ENCODE data around the gene TEX2. TPM values are rescaled to one million over a fixed set of nuclear protein-coding genes. Genes with fewer than 3 reads are reported as not detected.

Gene TEX2
- total and polyA plus RNA-seq, 2 of the 13 experiments (the other 11 are each of a cell fraction or from before 2014, with no cell fraction given): 21.4 to 37.7 TPM

- TF ChIP-seq, protein P1, sequence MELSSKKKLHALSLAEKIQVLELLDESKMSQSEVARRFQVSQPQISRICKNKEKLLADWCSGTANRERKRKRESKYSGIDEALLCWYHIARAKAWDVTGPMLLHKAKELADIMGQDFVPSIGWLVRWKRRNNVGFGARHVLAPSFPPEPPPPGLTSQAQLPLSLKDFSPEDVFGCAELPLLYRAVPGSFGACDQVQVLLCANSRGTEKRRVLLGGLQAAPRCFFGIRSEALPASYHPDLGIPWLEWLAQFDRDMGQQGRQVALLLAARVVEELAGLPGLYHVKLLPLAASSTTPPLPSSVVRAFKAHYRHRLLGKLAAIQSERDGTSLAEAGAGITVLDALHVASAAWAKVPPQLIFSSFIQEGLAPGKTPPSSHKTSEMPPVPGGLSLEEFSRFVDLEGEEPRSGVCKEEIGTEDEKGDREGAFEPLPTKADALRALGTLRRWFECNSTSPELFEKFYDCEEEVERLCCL (CRISPR knock-in tag; IDR thresholded peaks at IDR 0.05; ENCODE audit: borderline replicate concordance): no peak
- TF ChIP-seq, protein P2, sequence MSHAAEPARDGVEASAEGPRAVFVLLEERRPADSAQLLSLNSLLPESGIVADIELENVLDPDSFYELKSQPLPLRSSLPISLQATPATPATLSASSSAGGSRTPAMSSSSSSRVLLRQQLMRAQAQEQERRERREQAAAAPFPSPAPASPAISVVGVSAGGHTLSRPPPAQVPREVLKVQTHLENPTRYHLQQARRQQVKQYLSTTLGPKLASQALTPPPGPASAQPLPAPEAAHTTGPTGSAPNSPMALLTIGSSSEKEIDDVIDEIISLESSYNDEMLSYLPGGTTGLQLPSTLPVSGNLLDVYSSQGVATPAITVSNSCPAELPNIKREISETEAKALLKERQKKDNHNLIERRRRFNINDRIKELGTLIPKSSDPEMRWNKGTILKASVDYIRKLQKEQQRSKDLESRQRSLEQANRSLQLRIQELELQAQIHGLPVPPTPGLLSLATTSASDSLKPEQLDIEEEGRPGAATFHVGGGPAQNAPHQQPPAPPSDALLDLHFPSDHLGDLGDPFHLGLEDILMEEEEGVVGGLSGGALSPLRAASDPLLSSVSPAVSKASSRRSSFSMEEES (CRISPR knock-in tag; IDR thresholded peaks at IDR 0.05): no peak
- no peak for TF ChIP-seq ZNF280B (CRISPR knock-in tag; IDR thresholded peaks at IDR 0.05; ENCODE audit: borderline replicate concordance)
- TF ChIP-seq MAF1 (CRISPR knock-in tag; IDR thresholded peaks at IDR 0.05; ENCODE audit: borderline replicate concordance): no peak
- TF ChIP-seq ZNF510 (CRISPR knock-in tag; IDR thresholded peaks at IDR 0.05; ENCODE audit: low read depth): no peak
Measured at GRCh38 chr17:64125937-64126336, 137.1 kb downstream of the TEX2 start (continued).

DNA sequence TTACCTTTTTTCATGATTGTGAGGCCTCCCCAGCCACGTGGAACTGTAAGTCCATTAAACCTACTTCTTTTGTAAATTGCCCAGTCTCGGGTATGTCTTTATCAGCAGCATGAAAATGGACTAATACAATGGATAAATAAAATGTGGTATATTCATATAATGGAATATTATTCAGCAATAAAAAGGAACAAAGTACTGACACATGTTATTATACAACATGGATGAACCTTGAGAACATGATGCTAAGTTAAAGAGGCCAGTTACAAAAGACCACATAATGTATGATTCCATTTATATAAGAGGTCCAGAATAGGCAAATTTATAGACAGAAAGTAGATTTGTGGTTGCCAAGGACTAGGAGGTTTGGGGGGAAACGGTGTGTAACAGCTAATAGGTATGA, 138.5 kb downstream of the TEX2 start:
- Histone ChIP-seq H3K4me3 (replicated peaks in 1 of 3; ENCODE audit: insufficient read depth in 1 of 3, low read depth in 2 of 3, low read length in 3 of 3) (no peak overlapping the region), H3K9me3 (ENCODE audit: low read length) (no peaks in the 10 kb centered on the region), H3K27me3 (ENCODE audit: control insufficient read depth in 1 of 2, insufficient read depth in 2 of 2, low read length in 2 of 2) (no peaks in the 10 kb centered on the region; a peak in 1 of 5 replicates), H3K27ac (ENCODE audit: extremely low read length, insufficient read depth, low read length) (no peak overlapping the region), H3K9ac (ENCODE audit: insufficient read depth, low read depth, low read length) (no peak overlapping the region), H3K79me2 (ENCODE audit: insufficient read depth, low read length) (peaks cover 72% of the 10 kb centered on the region), H4K20me1 (ENCODE audit: insufficient read depth, low read length) (peaks cover 16% of the 10 kb centered on the region; the same call in 1 of the 2 replicates), H2AFZ (ENCODE audit: low read length) (no peak overlapping the region), H3K4me1 (ENCODE audit: insufficient read depth, low read length) (peaks cover 75% of the 10 kb centered on the region), H3K4me2 (ENCODE audit: low read depth, low read length) (no peak overlapping the region), H3K36me3 (replicated peaks in 1 of 2; ENCODE audit: control insufficient read depth in 1 of 2, insufficient read depth in 2 of 2, low read length in 2 of 2) (peaks cover 0 to 1% of the 10 kb centered on the region in 2 experiments; a peak in 2 of 5 replicates)
- in situ Hi-C loops (cut with HindIII; ENCODE audit: extremely low pct_ligation_motif_present, low pct_unique_long_range_greater_than_20kb): no loop called here
- TF ChIP-seq ZBTB10 (CRISPR knock-in tag; IDR thresholded peaks at IDR 0.05; ENCODE audit: borderline replicate concordance) (no peak), ZNF431 (CRISPR knock-in tag; IDR thresholded peaks at IDR 0.05; ENCODE audit: borderline replicate concordance, low read depth) (no peak)
- intact Hi-C loops (cut with micrococcal nuclease; ENCODE audit: unreplicated experiment): no loop called here
- ATAC-seq (no peak), DNase-seq (ENCODE audit: low spot score) (no peak), FAIRE-seq (no peak)
- 97% methylated on average over 3 of the region's 3 CpGs for WGBS (ENCODE audit: low lambda C conversion rate)
- BruUV-seq (replicated peaks): no TSS peak
- ChIA-PET CTCF (ENCODE audit: low intra/inter-chr PET ratio, low total read pairs) (no interaction called here), POLR2A (interaction anchor here (2.0 to 2.2 kb wide), 2 partner anchors 22 to 42 kb away, joined by 9 to 10 read pairs; no protein-coding TSS in a partner anchor)

Measured in HepG2 (cell line).